ENCODE data around the gene IGF2BP3. TPM values are rescaled to one million over a fixed set of nuclear protein-coding genes. Genes with fewer than 3 reads are reported as not detected.

The IGF2BP3 gene
- total RNA-seq, 2 experiments from 2014 or later = 41.1 to 94.3 TPM

DNA sequence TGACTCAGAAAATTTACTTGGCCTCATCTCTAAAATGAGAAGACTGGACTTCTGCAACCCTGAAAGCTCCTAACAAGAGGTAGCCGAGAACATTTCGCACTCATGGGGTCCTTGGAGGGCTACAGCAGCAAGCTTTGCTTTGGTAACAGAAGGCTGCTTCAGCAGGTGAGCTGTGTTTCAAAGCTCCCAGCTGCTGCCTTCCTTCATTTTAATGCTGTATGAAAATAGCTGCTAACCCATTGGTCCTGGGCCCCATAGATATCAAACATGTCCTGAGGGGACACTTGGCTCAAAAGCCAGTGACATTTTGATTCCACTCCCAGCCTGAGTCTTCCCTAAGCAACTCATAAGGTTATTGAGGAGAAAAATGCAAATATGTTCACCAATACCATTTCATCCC is 185.4 kb downstream of the IGF2BP3 start:
- Histone ChIP-seq H3K4me2 (ENCODE audit: low read length) (no peak overlapping the region), H3K4me1 (ENCODE audit: insufficient read depth, low read length, poor library complexity, severe bottlenecking) (no peaks in the 10 kb centered on the region), H3K9me3 (ENCODE audit: low read length) (no peaks in the 10 kb centered on the region), H3K4me3 (ENCODE audit: low read depth, low read length, poor library complexity, severe bottlenecking) (no peak overlapping the region), H2AFZ (ENCODE audit: low read length) (no peak overlapping the region), H3K36me3 (ENCODE audit: insufficient read depth, low read length) (no peaks in the 10 kb centered on the region), H3K9me2 (ENCODE audit: insufficient read depth, low read length) (no peaks in the 10 kb centered on the region), H3K27ac (ENCODE audit: low read depth, low read length, poor library complexity, severe bottlenecking) (no peak overlapping the region), H4K20me1 (ENCODE audit: insufficient read depth, low read length) (no peaks in the 10 kb centered on the region), H3K79me2 (ENCODE audit: insufficient read depth, low read depth, low read length) (no peaks in the 10 kb centered on the region)
- TF ChIP-seq EZH2phosphoT487 (IDR thresholded peaks at IDR 0.05; ENCODE audit: borderline replicate concordance, low read depth, low read length) = no peak
- TF ChIP-seq, protein P1, sequence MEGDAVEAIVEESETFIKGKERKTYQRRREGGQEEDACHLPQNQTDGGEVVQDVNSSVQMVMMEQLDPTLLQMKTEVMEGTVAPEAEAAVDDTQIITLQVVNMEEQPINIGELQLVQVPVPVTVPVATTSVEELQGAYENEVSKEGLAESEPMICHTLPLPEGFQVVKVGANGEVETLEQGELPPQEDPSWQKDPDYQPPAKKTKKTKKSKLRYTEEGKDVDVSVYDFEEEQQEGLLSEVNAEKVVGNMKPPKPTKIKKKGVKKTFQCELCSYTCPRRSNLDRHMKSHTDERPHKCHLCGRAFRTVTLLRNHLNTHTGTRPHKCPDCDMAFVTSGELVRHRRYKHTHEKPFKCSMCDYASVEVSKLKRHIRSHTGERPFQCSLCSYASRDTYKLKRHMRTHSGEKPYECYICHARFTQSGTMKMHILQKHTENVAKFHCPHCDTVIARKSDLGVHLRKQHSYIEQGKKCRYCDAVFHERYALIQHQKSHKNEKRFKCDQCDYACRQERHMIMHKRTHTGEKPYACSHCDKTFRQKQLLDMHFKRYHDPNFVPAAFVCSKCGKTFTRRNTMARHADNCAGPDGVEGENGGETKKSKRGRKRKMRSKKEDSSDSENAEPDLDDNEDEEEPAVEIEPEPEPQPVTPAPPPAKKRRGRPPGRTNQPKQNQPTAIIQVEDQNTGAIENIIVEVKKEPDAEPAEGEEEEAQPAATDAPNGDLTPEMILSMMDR (conservative IDR thresholded peaks at IDR 0.05; ENCODE audit: low read length) = no peak
- CTCF ChIA-PET (ENCODE audit: unreplicated experiment) = interaction anchor here (2.6 kb wide), 1 partner anchor 13 kb away, joined by 8 read pairs; no protein-coding TSS in a partner anchor
- no peak for DNase-seq (ENCODE audit: low spot score)
- POLR2A ChIA-PET = interaction anchor here (0.9 to 2.1 kb wide), 3 partner anchors 10 to 239 kb away, joined by 3 to 7 read pairs (median 4); no protein-coding TSS in a partner anchor
- intact Hi-C loops (cut with micrococcal nuclease; ENCODE audit: unreplicated experiment) = no loop called here
- no TSS peak for BruUV-seq (replicated peaks)

DNA sequence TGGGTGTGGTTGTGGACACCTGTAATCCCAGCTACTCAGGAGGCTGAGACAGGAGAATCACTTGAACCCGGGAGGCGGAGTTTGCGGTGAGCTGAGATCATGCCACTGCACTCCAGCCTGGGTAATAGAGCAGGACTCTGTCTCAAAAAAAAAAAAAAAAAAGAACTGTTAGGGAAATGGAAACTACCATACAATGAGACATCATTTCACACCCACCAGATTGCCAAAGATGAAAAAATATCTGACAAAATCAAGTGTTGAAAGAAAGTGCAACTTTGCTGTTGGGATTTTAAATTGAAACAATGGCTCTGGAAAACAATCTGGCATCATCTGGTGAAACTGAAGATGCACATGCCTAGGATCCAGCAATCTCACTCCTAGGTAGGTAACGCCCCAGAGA is 187.2 kb downstream of the IGF2BP3 start:
- DNase-seq (ENCODE audit: low spot score) = no peak
- H3K4me2 ChIP-seq (ENCODE audit: low read length) = no peak overlapping the region
- ChIA-PET CTCF (ENCODE audit: unreplicated experiment) (interaction anchor here (2.6 kb wide), 1 partner anchor 11 kb away, joined by 8 read pairs; no protein-coding TSS in a partner anchor), POLR2A (interaction anchor here (0.6 to 2.1 kb wide), 4 partner anchors 10 to 21 kb away, joined by 3 to 7 read pairs (median 5); no protein-coding TSS in a partner anchor)
- H3K4me3 ChIP-seq (ENCODE audit: low read depth, low read length, poor library complexity, severe bottlenecking) = no peak overlapping the region
- no peak overlapping the region for H3K27ac ChIP-seq (ENCODE audit: low read depth, low read length, poor library complexity, severe bottlenecking)
- H2AFZ ChIP-seq (ENCODE audit: low read length) = no peak overlapping the region
- H3K9me3 ChIP-seq (ENCODE audit: low read length) = no peaks in the 10 kb centered on the region
- no peaks in the 10 kb centered on the region for H4K20me1 ChIP-seq (ENCODE audit: insufficient read depth, low read length)
- H3K4me1 ChIP-seq (ENCODE audit: insufficient read depth, low read length, poor library complexity, severe bottlenecking) = no peaks in the 10 kb centered on the region
- no TSS peak for BruUV-seq (replicated peaks)
- H3K36me3 ChIP-seq (ENCODE audit: insufficient read depth, low read length) = no peaks in the 10 kb centered on the region
- TF ChIP-seq, protein P1 (conservative IDR thresholded peaks at IDR 0.05; ENCODE audit: low read length) = no peak
- TF ChIP-seq EZH2phosphoT487 (IDR thresholded peaks at IDR 0.05; ENCODE audit: borderline replicate concordance, low read depth, low read length) = no peak
- intact Hi-C loops (cut with micrococcal nuclease; ENCODE audit: unreplicated experiment) = no loop called here
- H3K79me2 ChIP-seq (ENCODE audit: insufficient read depth, low read depth, low read length) = no peaks in the 10 kb centered on the region
- H3K9me2 ChIP-seq (ENCODE audit: insufficient read depth, low read length) = no peaks in the 10 kb centered on the region

DNA sequence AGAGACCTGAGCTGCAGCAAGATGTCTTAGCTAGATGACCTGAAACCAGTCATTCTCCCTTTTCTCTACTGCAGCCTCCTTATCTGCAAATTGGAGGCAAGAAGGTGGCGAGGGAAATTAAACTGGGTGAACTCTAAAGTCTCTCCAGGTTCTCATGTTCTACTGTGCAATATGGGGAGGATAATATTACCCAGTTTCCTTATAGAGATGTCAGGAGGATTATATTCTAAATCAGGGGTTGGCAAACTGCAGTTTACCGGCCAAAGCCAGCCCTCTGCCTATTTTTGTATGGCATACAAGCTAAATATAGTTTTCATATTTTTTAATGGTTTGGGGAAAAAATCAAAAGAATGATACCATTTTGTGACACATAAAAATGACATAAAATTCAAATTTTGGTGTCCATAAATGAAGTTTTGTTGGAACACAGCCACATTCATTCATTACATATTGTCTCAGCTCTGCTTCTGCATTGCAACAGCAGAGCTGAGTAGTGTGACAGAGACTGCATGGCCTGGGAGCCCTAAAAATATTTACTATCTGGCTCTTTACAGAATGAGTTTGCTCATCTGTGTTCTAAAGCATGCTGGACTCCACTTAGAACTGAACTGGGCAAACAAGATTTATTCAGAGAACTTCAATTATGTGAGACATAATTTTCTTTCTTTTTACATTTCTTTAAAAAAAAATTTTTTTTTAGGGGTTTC is 190.3 kb downstream of the IGF2BP3 start:
- no peaks in the 10 kb centered on the region for H4K20me1 ChIP-seq (ENCODE audit: insufficient read depth, low read length)
- no peak overlapping the region for H3K4me2 ChIP-seq (ENCODE audit: low read length)
- H3K4me3 ChIP-seq (ENCODE audit: low read depth, low read length, poor library complexity, severe bottlenecking) = no peak overlapping the region
- no peaks in the 10 kb centered on the region for H3K9me2 ChIP-seq (ENCODE audit: insufficient read depth, low read length)
- no peaks in the 10 kb centered on the region for H3K36me3 ChIP-seq (ENCODE audit: insufficient read depth, low read length)
- no TSS peak for BruUV-seq (replicated peaks)
- no peak overlapping the region for H2AFZ ChIP-seq (ENCODE audit: low read length)
- TF ChIP-seq EZH2phosphoT487 (IDR thresholded peaks at IDR 0.05; ENCODE audit: borderline replicate concordance, low read depth, low read length) = no peak
- TF ChIP-seq, protein P1 (conservative IDR thresholded peaks at IDR 0.05; ENCODE audit: low read length) = no peak
- H3K9me3 ChIP-seq (ENCODE audit: low read length) = no peaks in the 10 kb centered on the region
- POLR2A ChIA-PET = interaction anchor here (0.6 to 1.1 kb wide), 4 partner anchors 10 to 699 kb away, joined by 3 to 4 read pairs (median 4); no protein-coding TSS in a partner anchor
- H3K79me2 ChIP-seq (ENCODE audit: insufficient read depth, low read depth, low read length) = no peaks in the 10 kb centered on the region
- intact Hi-C loops (cut with micrococcal nuclease; ENCODE audit: unreplicated experiment) = loop anchor here (5.0 kb wide), 4 partner anchors 77 to 432 kb away; partner anchors contain the start of genes IGF2BP3 and STK31
- DNase-seq (ENCODE audit: low spot score) = no peak
- no peak overlapping the region for H3K27ac ChIP-seq (ENCODE audit: low read depth, low read length, poor library complexity, severe bottlenecking)
- H3K4me1 ChIP-seq (ENCODE audit: insufficient read depth, low read length, poor library complexity, severe bottlenecking) = peaks cover 5% of the 10 kb centered on the region
- CTCF ChIA-PET (ENCODE audit: unreplicated experiment) = no interaction called here
